ENCODE data around the gene SOD1.
A peak's percentile ranks its signal among the peaks of the same experiment; 100 is the strongest.
"Not testable (repeated sequence)": the region's sequence is repeated elsewhere in the genome, so short reads cannot be mapped to it uniquely, and the experiment has no call there.

Gene SOD1

DNA sequence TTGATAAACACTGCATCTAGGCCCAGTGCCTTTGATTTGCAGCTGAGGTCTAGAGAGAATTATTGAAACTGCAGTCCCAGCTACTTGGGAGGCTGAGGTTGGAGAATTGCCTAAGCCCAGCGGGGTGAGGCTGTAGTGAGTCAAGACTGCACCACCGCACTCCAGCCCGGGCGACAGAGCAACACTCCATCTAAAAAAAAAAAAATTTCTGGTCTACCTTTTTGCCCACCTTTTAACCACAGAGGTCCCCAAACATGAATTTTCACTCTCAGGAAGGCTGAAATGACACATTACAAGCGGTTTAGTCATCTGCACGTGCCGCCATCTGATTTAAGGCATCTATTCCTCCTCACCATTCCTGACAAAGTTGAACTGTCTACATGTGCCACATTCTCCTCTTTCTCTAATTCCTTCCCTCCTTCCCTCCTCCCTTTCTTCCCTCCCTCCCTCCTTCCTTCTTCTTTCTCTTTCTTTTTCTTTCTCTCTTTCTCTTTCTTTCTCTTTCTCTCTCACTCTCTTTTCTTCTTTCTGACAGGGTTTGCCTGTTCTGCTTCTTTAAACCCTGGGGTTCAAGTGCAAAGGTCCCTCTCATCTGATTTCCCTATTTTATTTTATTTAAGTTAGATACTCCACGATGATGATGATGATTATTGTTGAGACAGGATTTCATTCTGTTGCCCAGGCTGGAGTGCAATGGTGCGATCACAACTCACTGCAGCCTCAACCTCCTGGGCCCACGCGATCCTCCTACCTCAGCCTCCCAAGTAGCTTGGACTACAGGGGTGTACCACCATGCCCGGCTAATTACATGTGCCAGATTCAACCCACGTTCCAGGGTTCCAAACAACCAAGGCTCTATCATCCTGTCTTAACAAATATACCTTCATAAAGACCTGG is 3.0 kb upstream of the SOD1 start:
- DNase-seq, result no peak

DNA sequence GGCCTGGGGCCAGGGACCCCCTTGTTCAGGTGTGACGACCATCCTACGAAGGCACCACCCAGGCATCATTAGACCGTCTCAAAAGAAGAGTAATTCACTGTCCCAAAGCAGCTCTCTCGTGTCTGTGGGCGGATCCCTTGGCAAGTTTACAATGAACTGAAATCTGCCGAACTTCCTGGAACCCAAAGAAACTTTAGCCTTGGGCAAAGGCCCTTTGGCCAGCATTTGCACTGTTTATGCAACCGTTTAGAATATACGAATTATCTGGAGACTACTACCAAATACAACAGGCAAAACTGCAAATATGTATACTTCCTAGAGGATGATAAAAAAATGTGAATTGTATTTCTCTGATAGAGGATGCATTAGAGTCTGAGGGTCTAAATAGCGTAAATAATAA is 1.4 kb upstream of the SOD1 start:
- DNase-seq, result no peak

DNA sequence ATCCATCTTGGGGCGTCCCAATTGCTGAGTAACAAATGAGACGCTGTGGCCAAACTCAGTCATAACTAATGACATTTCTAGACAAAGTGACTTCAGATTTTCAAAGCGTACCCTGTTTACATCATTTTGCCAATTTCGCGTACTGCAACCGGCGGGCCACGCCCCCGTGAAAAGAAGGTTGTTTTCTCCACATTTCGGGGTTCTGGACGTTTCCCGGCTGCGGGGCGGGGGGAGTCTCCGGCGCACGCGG is 282 bp upstream of the SOD1 start:
- no peak for DNase-seq

DNA sequence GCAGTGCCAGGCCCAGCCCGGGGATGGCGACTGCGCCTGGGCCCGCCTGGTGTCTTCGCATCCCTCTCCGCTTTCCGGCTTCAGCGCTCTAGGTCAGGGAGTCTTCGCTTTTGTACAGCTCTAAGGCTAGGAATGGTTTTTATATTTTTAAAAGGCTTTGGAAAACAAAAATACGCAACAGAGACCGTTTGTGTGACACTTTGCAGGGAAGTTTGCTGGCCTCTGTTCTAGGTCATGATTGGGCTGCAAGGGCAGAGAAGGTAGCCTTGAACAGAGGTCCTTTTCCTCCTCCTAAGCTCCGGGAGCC is 719 bp downstream of the SOD1 start:
- no peak for DNase-seq

DNA sequence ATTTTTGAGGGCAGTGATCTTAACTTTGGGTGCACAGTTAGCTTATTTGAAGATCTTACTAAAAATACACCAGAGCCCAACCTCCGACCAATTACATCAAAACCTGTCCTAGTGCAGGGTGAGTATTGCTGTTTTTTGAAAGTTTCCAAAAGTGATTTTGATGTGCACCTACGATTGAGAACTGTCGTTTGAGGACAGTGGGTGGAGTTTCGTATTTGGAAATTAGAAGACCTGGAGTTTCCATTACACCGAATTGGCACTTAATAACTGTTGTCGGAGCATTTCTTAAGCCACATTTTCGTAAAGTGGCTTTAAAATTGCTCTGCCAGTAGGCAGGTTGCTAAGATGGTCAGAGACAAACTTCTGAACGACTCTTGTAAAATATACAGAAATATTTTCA is 1.1 kb downstream of the SOD1 start:
- DNase-seq, result peak; percentile 33

DNA sequence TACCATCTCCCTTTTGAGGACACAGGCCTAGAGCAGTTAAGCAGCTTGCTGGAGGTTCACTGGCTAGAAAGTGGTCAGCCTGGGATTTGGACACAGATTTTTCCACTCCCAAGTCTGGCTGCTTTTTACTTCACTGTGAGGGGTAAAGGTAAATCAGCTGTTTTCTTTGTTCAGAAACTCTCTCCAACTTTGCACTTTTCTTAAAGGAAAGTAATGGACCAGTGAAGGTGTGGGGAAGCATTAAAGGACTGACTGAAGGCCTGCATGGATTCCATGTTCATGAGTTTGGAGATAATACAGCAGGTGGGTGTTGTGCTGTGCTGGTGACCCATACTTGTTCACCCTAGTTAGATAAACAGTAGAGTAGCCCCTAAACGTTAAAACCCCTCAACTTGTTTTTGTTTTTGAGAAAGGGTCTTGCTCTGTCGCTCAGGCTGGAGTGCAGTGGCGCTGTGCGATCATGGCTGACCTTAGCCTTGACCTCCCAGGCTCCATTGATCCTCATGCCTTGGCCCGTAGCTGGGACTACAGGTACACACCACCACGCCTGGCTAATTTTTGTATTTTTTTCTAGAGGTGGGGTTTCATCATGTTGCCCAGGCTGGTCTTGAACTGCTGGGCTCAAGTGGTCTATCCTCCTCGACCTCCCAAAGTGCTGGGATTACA is 4.2 kb downstream of the SOD1 start:
- peak; percentile 45 for DNase-seq

DNA sequence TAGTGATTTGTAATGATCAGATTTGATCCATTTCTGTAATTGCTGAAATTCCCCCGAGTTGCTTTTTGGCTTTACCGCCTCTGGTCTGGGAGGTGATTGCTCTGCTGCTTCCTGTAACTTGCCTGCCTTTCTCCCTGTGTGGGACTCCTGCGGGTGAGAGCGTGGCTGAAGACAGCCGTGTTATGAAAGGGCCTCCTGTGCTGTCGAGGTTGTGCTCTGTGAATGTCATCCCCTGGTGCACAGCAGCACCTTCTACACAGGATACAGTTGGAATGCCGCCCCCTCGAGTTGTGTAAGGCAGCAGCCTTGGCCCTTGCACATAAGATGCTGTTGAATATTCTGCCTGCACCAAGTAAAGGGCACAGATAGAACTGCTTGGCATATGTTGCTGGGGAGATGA is 5.9 kb downstream of the SOD1 start:
- DNase-seq, result peak; percentile 23

DNA sequence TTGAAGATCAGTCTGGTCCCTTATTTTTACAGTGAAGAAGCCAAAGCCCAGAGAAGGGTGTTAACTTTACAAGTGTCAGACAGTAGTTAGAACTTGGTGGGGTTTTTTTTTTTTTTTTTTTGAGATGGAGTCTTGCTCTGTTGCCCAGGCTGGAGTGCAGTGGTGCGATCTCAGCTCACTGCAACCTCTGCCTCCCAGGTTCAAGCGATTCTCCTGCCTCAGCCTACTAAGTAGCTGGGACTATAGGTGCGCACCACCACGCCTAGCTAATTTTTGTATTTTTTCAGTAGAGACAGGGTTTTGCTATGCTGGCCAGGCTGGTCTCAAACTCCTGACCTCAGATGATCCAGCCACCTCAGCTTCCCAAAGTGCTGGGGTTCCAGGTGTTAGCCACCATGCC is 6.4 kb downstream of the SOD1 start:
- DNase-seq, result not testable (repeated sequence)

DNA sequence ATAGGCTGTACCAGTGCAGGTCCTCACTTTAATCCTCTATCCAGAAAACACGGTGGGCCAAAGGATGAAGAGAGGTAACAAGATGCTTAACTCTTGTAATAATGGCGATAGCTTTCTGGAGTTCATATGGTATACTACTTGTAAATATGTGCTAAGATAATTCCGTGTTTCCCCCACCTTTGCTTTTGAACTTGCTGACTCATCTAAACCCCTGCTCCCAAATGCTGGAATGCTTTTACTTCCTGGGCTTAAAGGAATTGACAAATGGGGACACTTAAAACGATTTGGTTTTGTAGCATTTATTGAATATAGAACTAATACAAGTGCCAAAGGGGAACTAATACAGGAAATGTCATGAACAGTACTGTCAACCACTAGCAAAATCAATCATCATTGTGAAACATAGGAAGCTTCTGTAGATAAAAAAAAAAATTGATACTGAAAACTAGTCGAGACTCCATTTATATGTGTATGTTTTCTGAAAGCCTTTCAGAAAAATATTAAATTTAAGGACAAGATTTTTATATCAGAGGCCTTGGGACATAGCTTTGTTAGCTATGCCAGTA is 7.0 kb downstream of the SOD1 start:
- DNase-seq, result no peak

DNA sequence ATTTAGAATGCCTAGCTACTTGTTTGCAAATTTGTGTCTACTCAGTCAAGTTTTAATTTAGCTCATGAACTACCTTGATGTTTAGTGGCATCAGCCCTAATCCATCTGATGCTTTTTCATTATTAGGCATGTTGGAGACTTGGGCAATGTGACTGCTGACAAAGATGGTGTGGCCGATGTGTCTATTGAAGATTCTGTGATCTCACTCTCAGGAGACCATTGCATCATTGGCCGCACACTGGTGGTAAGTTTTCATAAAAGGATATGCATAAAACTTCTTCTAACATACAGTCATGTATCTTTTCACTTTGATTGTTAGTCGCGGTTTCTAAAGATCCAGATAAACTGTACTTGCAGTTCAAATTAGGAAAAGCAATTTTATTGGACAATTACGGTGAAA is 7.6 kb downstream of the SOD1 start:
- DNase-seq, result no peak

DNA sequence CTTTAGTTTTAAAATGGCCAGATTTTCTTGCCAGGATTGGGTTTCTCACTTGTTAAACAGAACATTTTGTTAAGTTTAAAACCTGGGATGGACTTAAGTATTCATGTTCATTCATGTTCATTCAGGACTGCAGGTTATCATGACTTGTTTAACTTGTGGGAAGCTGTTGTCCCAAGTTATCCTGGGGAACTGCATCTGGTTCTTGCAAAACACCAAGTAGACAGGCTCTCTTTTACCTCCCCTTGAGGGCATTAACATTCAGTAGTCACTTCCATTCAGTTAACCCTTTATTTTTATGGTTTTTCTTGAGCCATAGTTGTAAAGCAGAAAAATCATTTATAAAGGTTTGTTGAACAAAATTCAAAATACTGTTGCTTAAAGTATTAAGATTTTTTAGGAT is 8.1 kb downstream of the SOD1 start:
- no peak for DNase-seq

DNA sequence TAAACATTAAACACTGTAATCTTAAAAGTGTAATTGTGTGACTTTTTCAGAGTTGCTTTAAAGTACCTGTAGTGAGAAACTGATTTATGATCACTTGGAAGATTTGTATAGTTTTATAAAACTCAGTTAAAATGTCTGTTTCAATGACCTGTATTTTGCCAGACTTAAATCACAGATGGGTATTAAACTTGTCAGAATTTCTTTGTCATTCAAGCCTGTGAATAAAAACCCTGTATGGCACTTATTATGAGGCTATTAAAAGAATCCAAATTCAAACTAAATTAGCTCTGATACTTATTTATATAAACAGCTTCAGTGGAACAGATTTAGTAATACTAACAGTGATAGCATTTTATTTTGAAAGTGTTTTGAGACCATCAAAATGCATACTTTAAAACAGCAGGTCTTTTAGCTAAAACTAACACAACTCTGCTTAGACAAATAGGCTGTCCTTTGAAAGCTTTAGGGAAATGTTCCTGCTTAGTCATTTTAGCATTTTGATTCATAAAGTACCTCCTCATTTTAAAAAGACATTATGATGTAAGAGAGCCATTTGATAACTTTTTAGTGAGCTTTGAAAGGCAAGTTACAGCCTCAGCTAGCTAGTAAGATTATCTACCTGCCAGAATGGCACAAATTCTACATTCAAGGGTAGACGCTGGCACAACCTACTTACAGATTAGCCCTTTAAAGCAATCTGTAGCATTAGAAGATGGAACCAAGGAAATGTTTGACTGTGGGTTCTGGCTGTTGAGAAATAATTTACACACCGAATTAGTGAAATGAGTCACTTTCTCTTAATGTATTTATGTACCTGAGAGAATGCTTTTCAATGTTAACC is 9.4 kb downstream of the SOD1 start:
- no peak for DNase-seq

DNA sequence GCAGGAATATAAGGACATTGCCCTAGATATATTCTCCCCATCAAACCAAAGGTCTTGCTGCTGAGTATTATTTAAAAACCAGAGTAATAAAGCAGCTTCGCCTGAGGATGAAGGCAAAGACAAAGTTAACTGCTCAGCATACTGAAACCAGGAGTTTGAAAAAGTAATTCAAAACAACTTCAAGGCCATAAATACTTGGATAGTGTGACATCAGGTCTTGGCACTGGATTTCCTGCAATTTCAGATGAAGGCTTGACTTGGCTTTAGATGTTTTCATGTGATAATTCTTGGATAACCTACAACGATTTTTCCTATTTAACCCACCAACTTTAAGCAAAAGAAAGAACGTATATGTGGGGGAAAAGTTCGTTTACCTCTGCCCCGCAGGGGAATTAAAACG is 10.6 kb downstream of the SOD1 start:
- no peak for DNase-seq

DNA sequence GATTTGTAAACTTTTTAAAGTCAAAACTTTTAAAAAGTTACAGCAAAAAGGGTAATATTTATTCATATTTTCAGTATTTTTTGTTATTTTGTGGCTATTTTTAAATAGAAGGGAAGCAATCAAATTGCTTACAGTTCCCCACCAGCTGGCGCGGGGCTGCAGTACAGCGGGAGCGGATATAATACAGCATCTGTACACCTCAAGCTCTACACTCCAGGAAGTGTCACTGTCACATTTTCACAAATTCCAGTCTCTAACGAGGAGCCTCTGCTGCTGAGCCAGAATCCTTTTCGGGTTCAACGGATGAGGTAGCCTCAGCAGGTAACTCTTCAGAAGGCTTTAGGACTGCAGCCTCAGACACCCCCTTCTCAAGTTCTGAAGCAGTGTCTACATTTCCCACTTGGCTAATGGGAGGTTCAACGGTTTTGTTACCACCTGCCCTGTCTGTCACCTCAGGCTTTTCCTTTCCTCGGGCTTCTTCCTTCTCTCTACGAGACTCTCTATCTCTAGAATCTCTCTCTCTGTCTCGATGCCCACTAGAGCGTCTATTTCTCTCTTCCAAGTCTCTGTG is 11.7 kb downstream of the SOD1 start:
- DNase-seq, result no peak

DNA sequence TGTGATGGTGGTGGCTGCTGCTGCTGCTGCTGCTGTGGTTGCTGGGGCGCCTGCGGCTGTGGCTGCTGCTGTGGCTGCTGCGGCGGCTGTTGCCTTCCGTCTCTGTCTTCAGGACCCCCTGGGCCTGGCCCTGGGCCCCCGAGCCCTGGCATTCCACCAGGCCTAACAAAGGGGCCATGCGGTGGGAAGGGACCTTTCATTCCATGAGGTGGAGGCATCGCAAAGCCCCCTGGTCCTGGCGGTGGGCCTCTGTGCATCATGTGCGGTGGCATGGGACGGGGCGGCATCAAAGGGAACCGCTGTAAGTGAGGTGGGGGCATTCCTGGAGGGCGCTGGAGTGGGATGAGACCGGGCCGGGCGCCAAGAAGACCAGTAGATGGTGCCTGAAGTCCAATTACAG is 12.4 kb downstream of the SOD1 start:
- no peak for DNase-seq

DNA sequence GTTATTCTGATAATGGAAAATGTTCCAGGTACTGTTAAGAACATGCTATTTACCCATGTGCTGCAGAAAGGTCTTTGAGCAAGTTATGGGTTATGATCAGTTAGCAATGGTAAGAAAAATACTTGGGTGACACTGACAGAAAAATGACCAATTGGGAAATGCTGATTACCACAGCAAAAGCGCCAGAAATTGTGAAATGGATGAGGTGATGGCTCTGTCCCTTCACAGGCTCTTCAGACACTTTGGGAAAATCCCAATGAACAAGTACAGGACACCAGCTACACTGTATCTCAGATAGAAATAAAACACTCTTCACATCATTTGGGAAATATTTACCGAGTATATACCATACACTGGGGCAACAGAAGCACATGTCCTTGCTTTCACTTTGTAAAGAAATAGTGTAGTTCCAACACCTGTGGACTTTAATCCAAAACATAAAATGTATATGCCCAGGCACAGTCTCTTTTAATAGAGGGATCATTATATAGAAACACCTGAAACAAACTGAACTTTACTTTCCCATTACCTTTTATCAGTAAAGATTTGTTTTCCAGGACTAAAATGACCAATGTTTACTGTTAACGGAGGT is 13.9 kb downstream of the SOD1 start:
- DNase-seq, result no peak

DNA sequence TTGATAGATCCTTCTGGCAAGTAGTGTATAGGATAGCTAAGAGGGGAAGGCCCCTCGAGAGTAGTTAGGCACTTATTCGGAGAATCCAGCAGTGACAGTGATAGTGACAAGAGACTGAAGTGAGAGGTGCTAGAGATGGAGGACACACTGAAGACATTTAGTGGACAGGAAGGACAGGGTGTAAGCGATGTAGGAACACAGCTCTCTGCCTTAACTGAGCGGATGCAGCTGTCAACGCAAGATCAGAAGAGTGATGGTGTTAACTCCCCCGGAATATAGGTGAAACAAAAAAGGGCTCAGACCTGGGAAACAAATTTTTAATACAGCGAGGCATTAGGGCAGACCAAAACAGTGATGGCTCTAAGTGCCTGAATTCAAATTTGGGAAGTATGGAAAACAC is 15.8 kb downstream of the SOD1 start:
- no peak for DNase-seq

DNA sequence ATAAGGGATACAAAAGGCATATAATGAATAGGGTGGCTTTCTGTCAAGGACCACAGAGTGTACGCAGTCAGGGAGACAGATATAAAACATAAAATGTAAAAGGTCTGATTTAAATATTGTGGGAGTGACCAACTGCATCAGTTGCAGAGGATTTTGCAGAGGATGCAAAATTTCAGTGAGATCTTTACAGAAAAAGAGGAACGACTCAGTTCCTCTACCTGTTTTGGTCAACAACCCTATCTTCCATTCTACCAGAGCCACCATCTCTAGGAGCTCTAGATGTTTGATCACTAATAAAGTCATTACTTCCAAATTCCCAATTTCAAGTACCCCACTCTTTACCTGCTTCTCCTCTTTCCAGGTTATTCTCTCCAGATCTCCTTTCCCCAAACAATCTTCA is 16.5 kb downstream of the SOD1 start:
- DNase-seq, result no peak

DNA sequence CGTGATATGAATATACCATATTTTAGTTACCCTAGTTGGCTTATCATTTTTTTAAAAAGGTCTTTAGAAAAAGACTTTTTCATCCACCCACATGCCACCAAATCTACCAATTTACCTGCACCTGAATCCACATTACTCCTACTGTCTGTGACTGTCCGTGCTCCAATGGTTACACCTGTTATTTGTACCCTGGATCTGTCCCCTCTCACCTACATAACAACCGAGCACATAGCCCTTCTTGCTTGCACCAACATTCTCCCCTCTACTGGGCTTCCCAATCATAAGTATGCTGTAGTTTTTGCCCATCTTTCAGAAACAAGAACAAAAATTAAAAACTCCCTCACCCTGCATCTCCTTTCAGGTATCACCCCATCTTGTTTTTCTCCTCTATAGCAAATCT is 17.6 kb downstream of the SOD1 start:
- DNase-seq, result no peak

DNA sequence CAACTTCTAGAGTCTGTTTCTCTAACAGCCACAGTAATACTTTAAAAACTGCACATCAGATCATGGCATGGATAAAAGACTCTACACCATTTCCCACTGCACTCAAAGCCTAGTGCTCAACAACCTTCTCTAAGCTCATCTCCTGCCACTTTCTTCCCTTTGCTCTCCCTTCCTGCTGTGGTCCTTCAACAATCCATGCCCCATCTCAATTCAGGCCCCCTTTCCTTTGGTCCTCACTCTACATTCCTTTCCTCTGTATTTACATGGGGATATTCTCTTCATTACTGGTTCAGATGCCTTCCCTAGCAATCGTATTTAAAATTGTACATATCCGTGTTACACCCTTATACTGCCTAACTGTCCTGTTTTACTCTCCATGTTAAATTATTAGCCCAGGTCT is 19.0 kb downstream of the SOD1 start:
- no peak for DNase-seq

DNA sequence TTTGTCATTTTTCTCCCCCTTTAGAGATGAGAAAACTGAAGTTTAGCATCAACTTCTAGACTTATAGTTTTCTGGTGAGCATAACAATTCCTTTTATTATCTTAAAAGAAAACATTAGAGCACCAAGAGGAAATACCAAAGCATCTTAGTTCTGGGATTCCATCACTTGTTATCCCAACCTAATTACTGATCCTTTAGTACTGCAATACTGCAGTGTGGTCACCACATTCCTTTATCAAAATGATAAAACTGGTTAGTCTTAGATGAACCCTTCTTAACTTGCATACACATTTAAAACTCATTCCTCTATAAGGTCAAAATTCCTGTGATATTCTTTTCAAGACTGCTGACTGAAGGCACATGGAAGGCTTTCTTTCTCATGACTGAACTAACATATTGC is 23.1 kb downstream of the SOD1 start:
- no peak for DNase-seq

DNA sequence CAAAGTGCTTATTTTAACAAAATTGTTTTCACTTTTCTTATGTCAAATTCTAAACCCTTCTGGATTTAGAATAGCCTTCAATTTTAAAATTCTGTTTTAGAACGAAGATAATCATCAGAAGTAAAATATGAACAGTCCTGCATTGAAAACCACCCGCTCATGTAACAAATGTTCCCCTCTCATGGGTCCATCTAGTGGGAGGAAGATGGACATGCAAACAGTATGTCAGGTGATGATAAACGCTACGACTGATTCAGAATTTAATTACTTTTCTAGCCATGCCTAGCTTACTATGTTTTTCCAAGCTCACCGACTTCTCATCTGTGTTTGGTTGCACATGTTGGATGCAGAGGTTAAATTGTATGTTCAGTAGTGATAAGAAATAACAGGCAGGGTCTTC is 23.5 kb downstream of the SOD1 start:
- DNase-seq, result no peak

DNA sequence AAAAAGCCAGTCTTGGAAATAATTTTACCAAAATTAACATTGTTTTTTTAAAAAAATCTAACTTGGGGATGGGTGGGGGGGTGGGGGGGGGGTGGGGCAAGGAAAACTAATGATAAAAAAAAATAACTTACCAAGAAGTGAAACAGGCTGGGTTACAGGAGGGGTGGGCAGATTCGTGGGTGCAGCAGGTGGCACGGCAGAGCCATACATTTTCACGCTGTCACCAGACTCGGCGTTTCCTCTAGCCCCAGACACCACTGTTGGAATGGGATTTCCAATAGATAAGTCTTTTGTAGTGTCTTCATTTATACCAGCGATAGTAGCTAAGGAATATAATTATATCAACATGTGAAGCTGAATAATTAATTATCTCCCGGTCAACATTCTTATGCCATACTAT is 25.4 kb downstream of the SOD1 start:
- DNase-seq, result no peak

Data from hematopoietic multipotent progenitor cell treated with erythropoietin and hydrocortisone succinate and interleukin-3 and kit ligand, for 4 days (in vitro differentiated cells).